Measurements from ENCODE around the gene ARHGAP26.
"Not testable (repeated sequence)": the region's sequence is repeated elsewhere in the genome, so short reads cannot be mapped to it uniquely, and the experiment has no call there.

The ARHGAP26 gene

DNA sequence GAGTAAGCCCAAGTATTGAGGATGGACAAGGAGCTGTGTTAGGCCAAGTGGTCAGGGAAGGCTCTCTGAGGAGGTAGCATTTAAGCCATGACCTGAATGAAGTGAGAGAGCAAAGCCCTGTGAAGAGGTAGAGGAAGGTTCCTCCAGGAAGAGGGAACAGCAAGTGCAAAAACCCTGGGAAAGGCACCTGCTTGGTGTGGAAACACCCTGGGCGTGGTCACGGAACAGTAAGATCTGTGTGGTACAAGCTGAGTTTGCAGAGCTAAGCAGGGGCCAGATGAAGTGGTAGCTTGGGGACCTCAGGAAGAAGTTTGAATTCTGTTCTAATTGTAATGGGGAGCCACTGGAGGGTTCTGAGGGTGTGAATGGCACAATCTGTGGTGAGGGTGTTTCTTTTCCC, 310.2 kb downstream of the ARHGAP26 start:
- Histone ChIP-seq H3K27me3 (ENCODE audit: control insufficient read depth in 5 of 5, insufficient read depth in 4 of 5, low read length in 5 of 5) (no peaks in the 10 kb centered on the region), H3K4me3 (ENCODE audit: low read depth in 1 of 5, low read length in 5 of 5) (no peak overlapping the region), H3K9me3 (ENCODE audit: control insufficient read depth in 5 of 5, low read length in 5 of 5) (no peaks in the 10 kb centered on the region), H3K27ac (ENCODE audit: low read depth, low read length) (no peak overlapping the region), H3K9ac (ENCODE audit: low read length in 5 of 5) (no peak overlapping the region), H3K4me1 (ENCODE audit: control insufficient read depth in 5 of 5, insufficient read depth in 5 of 5, low read length in 5 of 5) (no peaks in the 10 kb centered on the region), H3K36me3 (ENCODE audit: control insufficient read depth in 5 of 5, insufficient read depth in 5 of 5, low read length in 5 of 5) (no peaks in the 10 kb centered on the region)

DNA sequence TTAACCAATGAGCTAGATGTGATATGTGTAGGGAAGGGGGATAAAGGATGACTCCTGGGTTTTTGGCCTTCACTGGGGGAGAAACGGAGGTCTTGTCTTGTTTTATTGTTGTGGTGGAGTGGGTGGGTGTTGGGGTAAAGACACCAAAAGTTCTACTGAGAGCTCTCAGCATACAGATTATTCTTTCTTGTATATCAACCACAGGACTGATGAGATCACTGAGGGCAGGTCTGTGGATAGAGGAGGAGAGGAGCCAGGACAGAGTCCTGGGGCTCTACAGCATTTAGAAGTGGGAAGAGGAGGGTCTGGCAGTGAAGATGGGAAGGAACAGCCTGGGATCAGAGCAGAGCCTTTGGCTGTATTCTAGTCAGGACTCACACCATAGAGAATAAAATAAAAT, 310.8 kb downstream of the ARHGAP26 start:
- Histone ChIP-seq H3K27ac (ENCODE audit: low read depth, low read length) (no peak overlapping the region), H3K9me3 (ENCODE audit: control insufficient read depth in 5 of 5, low read length in 5 of 5) (no peaks in the 10 kb centered on the region), H3K9ac (ENCODE audit: low read length in 5 of 5) (no peak overlapping the region), H3K4me3 (ENCODE audit: low read depth in 1 of 5, low read length in 5 of 5) (no peak overlapping the region), H3K36me3 (ENCODE audit: control insufficient read depth in 5 of 5, insufficient read depth in 5 of 5, low read length in 5 of 5) (no peaks in the 10 kb centered on the region), H3K27me3 (ENCODE audit: control insufficient read depth in 5 of 5, insufficient read depth in 4 of 5, low read length in 5 of 5) (no peaks in the 10 kb centered on the region), H3K4me1 (ENCODE audit: control insufficient read depth in 5 of 5, insufficient read depth in 5 of 5, low read length in 5 of 5) (no peaks in the 10 kb centered on the region)

DNA sequence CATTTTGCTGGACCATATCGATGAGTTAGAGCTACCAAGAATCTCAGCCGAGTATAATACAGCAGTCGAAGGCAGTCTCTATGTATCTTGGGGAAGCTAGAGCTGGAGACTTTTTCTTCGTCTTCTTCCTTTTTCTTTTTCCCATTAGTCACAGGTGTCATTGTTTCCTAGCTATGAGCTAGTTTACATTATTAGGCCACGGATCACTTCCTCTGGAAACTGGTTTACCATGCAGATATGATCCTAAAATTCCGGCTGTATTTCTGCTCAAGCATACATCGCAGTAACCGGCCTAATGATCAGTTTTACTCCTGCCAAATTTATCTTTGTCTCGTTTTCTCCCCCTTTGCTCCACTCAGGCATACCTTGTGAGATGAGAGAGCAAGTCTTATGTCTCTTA, 312.8 kb downstream of the ARHGAP26 start:
- no peak overlapping the region for H3K9ac ChIP-seq (ENCODE audit: low read length in 5 of 5)
- no peaks in the 10 kb centered on the region for H3K9me3 ChIP-seq (ENCODE audit: control insufficient read depth in 5 of 5, low read length in 5 of 5)
- no peaks in the 10 kb centered on the region for H3K36me3 ChIP-seq (ENCODE audit: control insufficient read depth in 5 of 5, insufficient read depth in 5 of 5, low read length in 5 of 5)
- no peak overlapping the region for H3K27ac ChIP-seq (ENCODE audit: low read depth, low read length)
- no peak overlapping the region for H3K4me3 ChIP-seq (ENCODE audit: low read depth in 1 of 5, low read length in 5 of 5)
- no peaks in the 10 kb centered on the region for H3K4me1 ChIP-seq (ENCODE audit: control insufficient read depth in 5 of 5, insufficient read depth in 5 of 5, low read length in 5 of 5)
- H3K27me3 ChIP-seq (ENCODE audit: control insufficient read depth in 5 of 5, insufficient read depth in 4 of 5, low read length in 5 of 5), result no peaks in the 10 kb centered on the region

DNA sequence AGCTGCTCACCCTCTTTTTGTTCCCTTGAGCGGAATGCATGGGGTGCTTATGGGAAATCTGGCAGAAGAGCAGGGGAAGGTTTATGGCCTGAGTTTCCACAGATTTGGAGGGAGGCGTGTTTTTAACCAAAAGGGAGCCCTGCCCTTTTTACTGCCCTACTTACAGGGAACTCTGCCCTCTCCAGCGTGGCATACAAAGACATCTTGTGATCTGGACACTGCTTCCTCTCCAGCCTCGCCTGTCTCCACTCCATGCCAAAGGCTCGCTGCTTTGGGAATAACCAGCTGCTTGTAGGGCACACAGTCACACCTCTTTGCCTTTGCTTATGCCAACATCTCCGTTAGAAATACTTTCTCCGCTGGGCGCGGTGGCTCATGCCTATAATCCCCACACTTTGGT, 314.2 kb downstream of the ARHGAP26 start:
- Histone ChIP-seq H3K27me3 (ENCODE audit: control insufficient read depth in 5 of 5, insufficient read depth in 4 of 5, low read length in 5 of 5) (no peaks in the 10 kb centered on the region), H3K9ac (ENCODE audit: low read length in 5 of 5) (no peak overlapping the region), H3K36me3 (ENCODE audit: control insufficient read depth in 5 of 5, insufficient read depth in 5 of 5, low read length in 5 of 5) (no peaks in the 10 kb centered on the region), H3K4me1 (ENCODE audit: control insufficient read depth in 5 of 5, insufficient read depth in 5 of 5, low read length in 5 of 5) (no peaks in the 10 kb centered on the region), H3K9me3 (ENCODE audit: control insufficient read depth in 5 of 5, low read length in 5 of 5) (no peaks in the 10 kb centered on the region), H3K4me3 (ENCODE audit: low read depth in 1 of 5, low read length in 5 of 5) (no peak overlapping the region), H3K27ac (ENCODE audit: low read depth, low read length) (no peak overlapping the region)

DNA sequence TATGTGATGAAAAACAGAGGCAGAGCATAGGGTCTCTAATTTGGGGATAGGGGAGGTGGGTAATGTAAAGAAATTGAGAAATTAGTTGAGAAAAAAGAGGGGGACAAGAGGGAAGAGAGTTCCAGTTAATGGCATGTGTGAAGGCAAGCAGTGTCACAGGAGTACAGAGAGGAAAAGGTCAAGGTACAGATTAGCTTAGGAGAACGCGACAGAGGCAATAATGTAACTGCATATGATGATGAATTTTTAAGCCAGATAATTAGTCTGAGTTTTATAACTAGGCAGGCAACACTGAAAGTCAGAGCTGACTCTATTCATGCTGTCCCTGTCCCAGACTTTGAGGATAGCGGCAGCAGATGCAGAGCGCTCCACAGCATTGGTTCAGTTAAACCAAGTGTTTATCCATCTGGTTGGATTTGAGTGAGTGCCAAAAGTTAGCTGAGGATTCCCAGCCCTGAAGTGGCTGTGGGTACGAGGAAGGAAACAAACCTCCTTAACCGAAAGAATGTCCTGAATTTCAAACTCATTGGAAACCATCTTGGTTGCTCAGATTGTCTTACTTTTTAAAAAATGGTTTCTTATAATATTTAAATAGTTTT, 315.2 kb downstream of the ARHGAP26 start:
- no peaks in the 10 kb centered on the region for H3K36me3 ChIP-seq (ENCODE audit: control insufficient read depth in 5 of 5, insufficient read depth in 5 of 5, low read length in 5 of 5)
- H3K9ac ChIP-seq (ENCODE audit: low read length in 5 of 5), result no peak overlapping the region
- no peak overlapping the region for H3K27ac ChIP-seq (ENCODE audit: low read depth, low read length)
- no peaks in the 10 kb centered on the region for H3K4me1 ChIP-seq (ENCODE audit: control insufficient read depth in 5 of 5, insufficient read depth in 5 of 5, low read length in 5 of 5)
- H3K9me3 ChIP-seq (ENCODE audit: control insufficient read depth in 5 of 5, low read length in 5 of 5), result no peaks in the 10 kb centered on the region
- no peak overlapping the region for H3K4me3 ChIP-seq (ENCODE audit: low read depth in 1 of 5, low read length in 5 of 5)
- H3K27me3 ChIP-seq (ENCODE audit: control insufficient read depth in 5 of 5, insufficient read depth in 4 of 5, low read length in 5 of 5), result no peaks in the 10 kb centered on the region

DNA sequence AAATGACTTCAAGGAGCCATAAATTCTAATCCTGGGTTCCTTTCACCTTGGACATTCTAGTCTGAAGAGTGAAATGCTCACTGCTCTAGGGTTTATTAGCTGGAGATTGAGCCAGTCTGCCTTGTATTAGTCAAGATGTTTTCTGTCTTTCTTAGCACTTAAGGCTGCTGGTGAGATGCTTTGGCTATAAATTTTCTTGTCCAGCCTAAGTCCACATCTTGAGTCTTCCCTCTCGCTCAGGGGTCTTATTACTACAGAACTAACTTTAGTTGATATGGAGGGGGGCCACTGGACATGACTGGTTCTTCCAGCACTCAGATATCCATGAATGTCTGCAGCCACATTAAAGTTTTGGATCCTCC, 316.4 kb downstream of the ARHGAP26 start:
- Histone ChIP-seq H3K36me3 (ENCODE audit: control insufficient read depth in 5 of 5, insufficient read depth in 5 of 5, low read length in 5 of 5) (no peaks in the 10 kb centered on the region), H3K9me3 (ENCODE audit: control insufficient read depth in 5 of 5, low read length in 5 of 5) (no peaks in the 10 kb centered on the region), H3K4me3 (ENCODE audit: low read depth in 1 of 5, low read length in 5 of 5) (no peak overlapping the region), H3K4me1 (ENCODE audit: control insufficient read depth in 5 of 5, insufficient read depth in 5 of 5, low read length in 5 of 5) (no peaks in the 10 kb centered on the region), H3K27ac (ENCODE audit: low read depth, low read length) (no peak overlapping the region), H3K27me3 (ENCODE audit: control insufficient read depth in 5 of 5, insufficient read depth in 4 of 5, low read length in 5 of 5) (no peaks in the 10 kb centered on the region), H3K9ac (ENCODE audit: low read length in 5 of 5) (no peak overlapping the region)

DNA sequence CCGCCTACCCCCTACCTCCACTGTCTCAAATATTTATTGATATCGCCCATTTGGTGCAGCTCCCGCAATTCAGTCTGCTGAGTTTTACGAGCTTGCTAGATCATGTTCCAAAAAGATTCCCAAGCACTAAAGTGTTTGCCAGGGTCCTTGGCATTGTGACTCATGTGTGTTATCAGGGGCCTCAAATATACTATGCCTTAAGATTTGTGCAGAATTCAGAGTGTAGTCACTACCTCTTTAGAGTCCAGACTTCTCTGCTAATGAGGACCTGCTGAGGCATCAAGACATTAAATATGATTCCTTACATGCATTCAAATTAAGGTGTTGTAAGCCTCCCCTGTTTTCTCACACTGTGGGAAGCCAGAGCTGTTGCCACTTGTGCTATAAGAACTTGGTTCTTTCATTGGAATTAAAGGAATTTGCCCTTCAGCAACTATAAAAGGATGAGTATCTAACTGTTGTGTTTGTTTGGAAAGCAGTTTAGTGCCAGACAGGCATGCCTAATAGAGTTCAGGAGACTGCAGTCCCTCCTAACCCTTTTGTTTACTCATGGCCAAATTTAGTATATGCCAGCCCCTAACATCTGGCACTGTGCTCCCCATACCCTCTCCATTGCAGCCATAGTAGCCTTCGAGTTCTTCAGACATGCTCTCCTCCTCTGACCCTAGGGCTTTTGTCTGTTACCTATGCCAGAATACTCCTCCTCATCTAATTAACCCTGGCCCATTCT, 316.9 kb downstream of the ARHGAP26 start:
- Histone ChIP-seq H3K27ac (ENCODE audit: low read depth, low read length) (no peak overlapping the region), H3K36me3 (ENCODE audit: control insufficient read depth in 5 of 5, insufficient read depth in 5 of 5, low read length in 5 of 5) (no peaks in the 10 kb centered on the region), H3K27me3 (ENCODE audit: control insufficient read depth in 5 of 5, insufficient read depth in 4 of 5, low read length in 5 of 5) (no peaks in the 10 kb centered on the region), H3K4me3 (ENCODE audit: low read depth in 1 of 5, low read length in 5 of 5) (no peak overlapping the region), H3K4me1 (ENCODE audit: control insufficient read depth in 5 of 5, insufficient read depth in 5 of 5, low read length in 5 of 5) (no peaks in the 10 kb centered on the region), H3K9me3 (ENCODE audit: control insufficient read depth in 5 of 5, low read length in 5 of 5) (no peaks in the 10 kb centered on the region), H3K9ac (ENCODE audit: low read length in 5 of 5) (no peak overlapping the region)

DNA sequence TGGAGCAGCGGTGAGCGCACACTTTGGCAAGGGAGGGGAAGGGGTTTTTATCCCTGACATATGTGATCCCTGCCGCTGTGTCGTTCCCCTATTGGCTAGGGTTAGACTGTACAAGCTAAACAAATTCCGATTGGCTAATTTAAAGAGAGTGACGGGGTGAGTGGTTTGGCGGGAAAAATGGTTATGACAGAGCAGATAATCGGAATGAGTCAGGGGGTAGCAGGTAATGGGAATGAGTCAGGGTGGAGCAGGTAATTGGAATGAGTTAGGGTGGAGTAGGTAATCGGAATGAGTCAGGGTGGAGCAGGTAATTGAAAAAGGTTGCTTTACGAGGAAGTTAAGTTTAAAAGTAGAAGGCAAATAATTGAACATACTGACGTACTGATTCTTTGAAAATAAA, 318.5 kb downstream of the ARHGAP26 start:
- not testable (repeated sequence) for H3K27ac ChIP-seq (ENCODE audit: low read depth, low read length); H3K4me3 ChIP-seq (ENCODE audit: low read depth in 1 of 5, low read length in 5 of 5)

DNA sequence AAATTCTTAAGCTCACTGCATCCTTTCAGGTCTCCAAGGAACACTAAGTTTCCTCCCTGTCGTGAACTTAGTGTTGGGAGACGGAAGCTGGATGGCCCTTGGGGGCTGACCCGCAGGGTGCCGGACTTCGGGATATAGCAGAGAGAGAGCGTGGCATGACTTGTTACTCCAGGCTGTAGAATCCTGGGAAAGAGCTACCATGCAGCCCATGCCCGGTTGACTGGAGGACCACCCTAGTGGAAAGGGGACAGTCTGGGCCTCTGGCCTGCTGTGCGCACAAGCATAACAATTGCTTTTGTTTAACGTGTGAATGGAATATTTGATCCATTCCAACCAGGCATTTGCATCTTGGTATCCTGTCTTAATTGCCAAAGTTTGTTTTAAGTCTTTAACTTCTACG, 319.9 kb downstream of the ARHGAP26 start:
- H3K27me3 ChIP-seq (ENCODE audit: control insufficient read depth in 5 of 5, insufficient read depth in 4 of 5, low read length in 5 of 5); H3K27ac ChIP-seq (ENCODE audit: low read depth, low read length); H3K4me1 ChIP-seq (ENCODE audit: control insufficient read depth in 5 of 5, insufficient read depth in 5 of 5, low read length in 5 of 5): not testable (repeated sequence)

More for the DNA sequence above, 318.5 kb downstream of the ARHGAP26 start:
- not testable (repeated sequence) for H3K9me3 ChIP-seq (ENCODE audit: control insufficient read depth in 5 of 5, low read length in 5 of 5); H3K9ac ChIP-seq (ENCODE audit: low read length in 5 of 5); H3K27me3 ChIP-seq (ENCODE audit: control insufficient read depth in 5 of 5, insufficient read depth in 4 of 5, low read length in 5 of 5); H3K4me1 ChIP-seq (ENCODE audit: control insufficient read depth in 5 of 5, insufficient read depth in 5 of 5, low read length in 5 of 5); H3K36me3 ChIP-seq (ENCODE audit: control insufficient read depth in 5 of 5, insufficient read depth in 5 of 5, low read length in 5 of 5)

DNA sequence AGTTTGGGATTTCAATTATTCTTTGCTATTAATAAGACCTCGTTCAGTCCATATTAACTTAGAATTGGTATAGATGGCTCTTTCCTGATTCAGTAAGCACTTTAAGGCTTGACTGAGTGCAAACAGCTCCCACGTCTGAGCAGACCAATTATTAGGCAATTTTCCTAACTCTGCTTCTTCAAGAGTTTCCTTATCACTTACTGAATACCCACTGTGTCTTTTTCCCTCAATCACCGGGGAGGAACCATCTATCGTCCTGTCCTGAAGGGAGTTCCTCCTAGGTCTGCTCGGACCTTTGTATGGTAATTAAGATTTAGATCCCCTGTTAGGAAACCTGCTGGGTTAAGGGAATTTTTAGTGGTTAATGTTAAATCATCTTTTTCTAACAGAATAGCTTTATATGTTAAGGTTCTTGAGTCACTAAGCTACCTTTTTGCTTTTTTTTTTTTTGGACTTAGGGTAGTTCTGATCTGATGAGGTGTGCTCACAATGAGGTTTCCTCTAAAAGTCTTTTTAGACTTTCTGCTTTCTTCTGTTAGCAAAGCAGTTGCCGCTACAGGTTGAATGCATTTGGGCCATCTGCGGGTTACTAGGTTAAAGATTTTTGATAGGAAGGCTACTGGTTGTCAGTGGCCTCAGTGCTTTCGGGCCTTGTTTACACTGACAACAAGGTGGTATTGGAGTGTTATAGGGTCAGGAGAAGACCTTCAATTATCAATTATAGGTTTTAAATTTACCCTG, 322.7 kb downstream of the ARHGAP26 start:
- not testable (repeated sequence) for H3K4me1 ChIP-seq (ENCODE audit: control insufficient read depth in 5 of 5, insufficient read depth in 5 of 5, low read length in 5 of 5); H3K27ac ChIP-seq (ENCODE audit: low read depth, low read length)

More for the DNA sequence above, 319.9 kb downstream of the ARHGAP26 start:
- not testable (repeated sequence) for H3K9ac ChIP-seq (ENCODE audit: low read length in 5 of 5); H3K36me3 ChIP-seq (ENCODE audit: control insufficient read depth in 5 of 5, insufficient read depth in 5 of 5, low read length in 5 of 5); H3K4me3 ChIP-seq (ENCODE audit: low read depth in 1 of 5, low read length in 5 of 5); H3K9me3 ChIP-seq (ENCODE audit: control insufficient read depth in 5 of 5, low read length in 5 of 5)

More for the DNA sequence above, 322.7 kb downstream of the ARHGAP26 start:
- not testable (repeated sequence) for H3K36me3 ChIP-seq (ENCODE audit: control insufficient read depth in 5 of 5, insufficient read depth in 5 of 5, low read length in 5 of 5); H3K27me3 ChIP-seq (ENCODE audit: control insufficient read depth in 5 of 5, insufficient read depth in 4 of 5, low read length in 5 of 5); H3K9ac ChIP-seq (ENCODE audit: low read length in 5 of 5); H3K9me3 ChIP-seq (ENCODE audit: control insufficient read depth in 5 of 5, low read length in 5 of 5); H3K4me3 ChIP-seq (ENCODE audit: low read depth in 1 of 5, low read length in 5 of 5)
